Measurements from ENCODE around the gene PRICKLE1.

The PRICKLE1 gene

GRCh38 chr12:42589465-42590329, at the start of gene PRICKLE1:
Gene PRICKLE1 (minus strand): TSS chr12:42589746. CDS start chr12:42472516, 117,230 bp downstream.
- DNase-seq (ENCODE audit: low spot score): peak; percentile 92

GRCh38 chr12:42638697-42639096, 49.2 kb upstream of the PRICKLE1 start:
- DNase-seq (ENCODE audit: low spot score): no peak

DNA sequence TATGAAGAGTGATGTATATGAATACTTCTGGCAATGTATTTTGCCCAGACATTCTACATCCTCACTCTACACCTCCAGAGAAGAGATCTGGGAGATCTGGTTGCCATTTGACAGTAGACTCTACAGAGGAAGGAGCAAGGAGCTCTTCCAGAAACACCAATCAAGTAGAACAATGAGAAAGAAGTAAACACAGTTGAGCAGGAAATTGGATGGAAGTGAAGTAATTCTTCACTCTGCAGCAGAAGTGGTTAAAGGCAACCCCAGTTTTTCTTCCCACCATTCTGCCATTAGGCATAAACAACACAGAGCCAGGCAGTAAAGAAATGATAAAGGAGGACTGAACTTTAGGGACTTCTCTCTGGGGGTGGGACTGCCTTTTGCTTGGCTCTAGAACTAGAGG, 48.5 kb upstream of the PRICKLE1 start:
- no peak for DNase-seq (ENCODE audit: low spot score)

DNA sequence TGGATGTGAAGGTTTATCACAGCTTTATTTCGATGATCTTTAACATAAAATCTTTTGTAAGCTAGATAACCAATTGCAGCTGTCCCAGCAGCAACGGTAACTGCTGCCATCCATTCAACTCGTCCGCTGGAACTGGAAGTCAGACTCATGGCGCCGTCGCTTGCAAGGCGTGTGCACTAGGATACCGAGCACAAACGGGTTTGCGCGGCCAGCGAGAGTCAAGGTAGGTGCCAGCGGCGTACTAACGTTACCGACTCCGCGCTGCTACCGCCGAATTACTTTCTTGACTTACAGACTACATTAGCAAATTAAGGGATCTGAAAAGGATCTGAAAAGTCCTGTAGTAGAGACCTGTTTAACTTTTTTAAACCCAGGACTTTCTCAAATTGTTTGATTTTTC, 47.4 kb upstream of the PRICKLE1 start:
- no peak for DNase-seq (ENCODE audit: low spot score)

GRCh38 chr12:42633594-42633993, 44.0 kb upstream of the PRICKLE1 start:
- DNase-seq (ENCODE audit: low spot score): no peak

DNA sequence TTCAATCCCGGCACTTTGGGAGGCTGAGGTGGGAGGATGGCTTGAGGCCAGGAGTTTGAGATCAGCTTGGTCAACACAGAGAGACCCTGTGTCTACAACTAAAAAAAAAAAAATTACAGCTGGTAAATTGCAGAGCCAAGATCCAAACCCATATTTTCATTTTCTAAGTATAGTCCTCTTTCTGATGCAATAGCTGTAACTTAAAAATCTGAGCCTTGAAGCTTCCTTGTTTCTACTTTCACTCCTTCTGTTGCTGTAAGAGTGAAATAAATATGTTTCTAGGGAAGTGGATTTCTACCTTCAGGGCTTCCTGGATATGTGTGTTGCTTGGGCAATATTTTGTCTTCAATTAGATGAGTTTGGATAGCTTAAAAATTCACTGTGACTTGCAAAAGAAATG, 42.0 kb upstream of the PRICKLE1 start:
- no peak for DNase-seq (ENCODE audit: low spot score)

GRCh38 chr12:42630314-42630713, 40.8 kb upstream of the PRICKLE1 start:
- no peak for DNase-seq (ENCODE audit: low spot score)

- no peak for DNase-seq (ENCODE audit: low spot score)
Measured at GRCh38 chr12:42627151-42627550, 37.6 kb upstream of the PRICKLE1 start.

GRCh38 chr12:42625611-42626010, 36.1 kb upstream of the PRICKLE1 start:
- DNase-seq (ENCODE audit: low spot score): peak; percentile 21

DNA sequence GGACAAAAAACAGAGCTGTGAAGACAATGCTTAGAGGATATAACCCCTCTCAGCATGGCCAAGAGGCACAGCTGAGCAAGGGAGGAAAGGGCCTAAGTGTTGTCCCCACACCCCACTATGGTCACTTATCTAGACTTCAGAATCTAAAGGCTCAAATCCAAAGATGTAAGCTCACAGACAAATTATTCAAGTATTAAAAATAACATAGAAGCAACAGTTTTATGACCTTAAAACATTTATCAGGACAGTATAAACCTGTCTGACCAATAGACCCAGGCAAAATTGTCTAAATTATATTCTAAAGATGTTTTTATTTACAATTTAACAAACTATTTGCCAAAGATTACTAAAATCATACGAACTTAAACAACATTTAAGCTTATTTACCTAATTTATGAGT, 28.1 kb upstream of the PRICKLE1 start:
- no peak for DNase-seq (ENCODE audit: low spot score)

GRCh38 chr12:42615006-42615405, 25.5 kb upstream of the PRICKLE1 start:
- no peak for DNase-seq (ENCODE audit: low spot score)

DNA sequence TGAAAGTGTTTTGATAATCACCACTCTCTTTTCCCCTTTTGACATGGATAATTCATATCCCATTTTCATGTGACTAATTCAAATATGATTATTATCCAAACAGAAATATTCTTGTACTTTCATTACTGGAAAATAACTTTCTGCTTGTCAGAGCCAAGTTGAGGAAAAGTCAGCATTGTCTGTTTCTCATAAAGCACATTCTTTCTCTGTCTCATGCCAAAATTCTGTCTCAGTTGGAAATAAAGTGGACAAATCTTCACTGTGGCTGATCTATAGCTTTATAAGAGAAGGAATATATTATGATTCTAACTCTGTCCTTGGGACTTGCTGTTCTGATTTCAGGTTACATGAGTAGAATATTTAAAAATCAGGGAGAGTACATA, 22.7 kb upstream of the PRICKLE1 start:
- DNase-seq (ENCODE audit: low spot score): no peak

GRCh38 chr12:42611571-42612230, 22.2 kb upstream of the PRICKLE1 start:
- DNase-seq (ENCODE audit: low spot score): no peak

- no peak for DNase-seq (ENCODE audit: low spot score)
Measured at GRCh38 chr12:42609605-42610004, 20.1 kb upstream of the PRICKLE1 start.

DNA sequence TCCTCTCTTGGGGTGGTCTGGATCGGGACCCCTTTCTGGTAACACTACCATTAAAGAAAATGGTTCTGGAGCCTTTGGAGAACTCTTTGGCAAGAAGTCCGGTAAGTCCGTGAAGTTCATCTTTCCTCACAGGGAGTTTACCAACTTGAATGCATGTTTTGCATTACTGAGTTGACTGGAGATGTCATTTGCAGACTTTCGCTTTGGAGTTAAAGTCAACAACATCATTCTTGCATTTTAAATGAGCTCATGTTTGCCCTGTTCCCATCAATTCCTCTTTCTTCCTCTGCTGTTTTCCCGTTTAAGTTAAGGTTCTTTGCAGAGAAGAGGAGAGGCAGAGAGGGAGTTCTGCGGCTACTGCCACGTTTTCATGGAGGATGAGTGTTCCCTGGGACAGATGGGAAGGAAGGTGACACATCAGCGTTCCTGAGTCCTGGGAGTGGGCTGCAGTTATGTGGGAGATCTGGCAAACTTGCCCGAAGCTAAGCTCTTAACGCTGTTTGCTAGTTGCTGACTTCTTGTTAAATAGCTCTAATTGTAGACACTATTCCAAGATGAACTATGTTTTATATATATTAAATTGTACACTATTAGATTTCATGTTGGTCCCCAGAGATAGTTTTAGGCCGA, 18.8 kb upstream of the PRICKLE1 start:
- no peak for DNase-seq (ENCODE audit: low spot score)

DNA sequence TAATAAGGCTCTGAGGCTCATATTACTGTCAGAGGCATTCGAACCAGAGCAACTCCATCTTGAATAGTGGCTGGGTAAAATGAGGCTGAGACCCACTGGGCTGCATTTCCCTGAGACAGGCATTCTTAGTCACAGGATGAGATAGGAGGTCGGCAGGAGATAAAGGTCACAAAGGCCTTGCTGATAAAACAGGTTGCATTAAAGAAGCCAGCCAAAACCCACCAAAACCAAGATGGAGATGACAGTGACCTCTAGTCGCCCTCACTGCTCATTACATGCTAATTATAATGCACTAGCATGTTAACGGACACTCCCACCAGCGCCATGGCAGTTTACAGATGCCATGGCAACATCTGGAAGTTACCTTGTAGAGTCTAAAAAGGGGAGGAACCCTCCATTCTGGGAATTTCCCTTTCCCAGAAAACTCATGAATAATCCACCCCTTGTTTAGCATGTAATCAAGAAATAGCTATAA, 18.1 kb upstream of the PRICKLE1 start:
- DNase-seq (ENCODE audit: low spot score): no peak

GRCh38 chr12:42606471-42606870, 16.9 kb upstream of the PRICKLE1 start:
- DNase-seq (ENCODE audit: low spot score): no peak

GRCh38 chr12:42605685-42606084, 16.1 kb upstream of the PRICKLE1 start:
- no peak for DNase-seq (ENCODE audit: low spot score)

DNA sequence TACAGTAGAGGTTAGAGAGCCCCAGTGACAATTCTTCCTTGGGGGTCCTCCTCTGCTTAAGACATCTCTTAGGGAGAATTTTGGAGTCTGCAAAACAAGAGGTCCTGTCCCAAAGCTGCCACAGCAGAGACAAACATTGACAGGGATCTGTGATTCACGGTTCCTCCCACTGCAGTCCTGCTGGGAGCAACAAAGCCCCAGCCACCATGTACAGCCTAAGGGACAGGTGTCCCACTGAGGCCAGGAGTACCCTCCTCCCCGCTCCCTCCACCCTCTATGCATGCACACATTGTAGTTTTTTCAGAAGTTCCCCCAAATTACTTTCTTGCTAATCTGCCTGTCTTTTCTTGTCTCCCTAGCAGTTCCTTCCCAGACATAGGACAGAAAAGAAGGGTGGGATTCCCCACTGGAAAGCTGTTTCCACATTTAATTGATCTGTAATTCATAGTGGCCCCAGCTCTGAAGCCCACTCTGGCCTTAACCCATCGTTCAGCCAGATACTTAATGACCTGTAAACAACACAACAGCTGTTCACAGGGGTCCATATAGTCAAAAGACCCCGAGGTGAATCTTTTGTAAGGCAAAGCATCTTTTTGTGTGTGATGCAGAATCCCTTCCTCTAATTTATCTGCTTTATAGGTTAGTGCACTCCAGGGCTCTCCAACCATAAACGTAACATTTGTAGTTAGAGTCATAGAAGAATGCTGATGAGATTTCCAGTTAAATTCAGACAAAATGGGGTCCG, 13.9 kb upstream of the PRICKLE1 start:
- no peak for DNase-seq (ENCODE audit: low spot score)

GRCh38 chr12:42593874-42594273, 4.3 kb upstream of the PRICKLE1 start:
- DNase-seq (ENCODE audit: low spot score): no peak

GRCh38 chr12:42590330-42590934, 886 bp upstream of the PRICKLE1 start:
- DNase-seq (ENCODE audit: low spot score): peak; percentile 38
